ENCODE data around the gene PAPPA2. TPM values are rescaled to one million over a fixed set of nuclear protein-coding genes. Genes with fewer than 3 reads are reported as not detected.

Gene PAPPA2
- total RNA-seq, 4 donors from 2014 or later = 0.55 to 3.3 (median 2.2) TPM; not detected in 1

GRCh38 chr1:176517484-176517883, 54.5 kb downstream of the PAPPA2 start:
- no peak overlapping the region for H3K4me3 ChIP-seq
- no peak for TF ChIP-seq POLR2AphosphoS5 (IDR thresholded peaks at IDR 0.05)
- no peak for TF ChIP-seq EP300 (IDR thresholded peaks at IDR 0.05; ENCODE audit: low read depth)
- no peak for TF ChIP-seq POLR2A (IDR thresholded peaks at IDR 0.05)
- no peak for TF ChIP-seq CTCF (IDR thresholded peaks at IDR 0.05)
- in situ Hi-C loops (cut with MboI; ENCODE audit: low pct_ligation_motif_present in 1 of 4, low pct_unique_long_range_greater_than_20kb in 1 of 4, low sequenced_read_pairs in 3 of 4) = no loop called here
- WGBS, 2 donors (ENCODE audit: low coverage in 1 of 2) = 48 to 71% methylated on average over 2 to 4 of the region's 4 CpGs
- H3K27me3 ChIP-seq = no peaks in the 10 kb centered on the region
- no peaks in the 10 kb centered on the region for H3K9me3 ChIP-seq
- H3K36me3 ChIP-seq = no peaks in the 10 kb centered on the region
- DNase-seq = no peak
- no peak overlapping the region for H3K27ac ChIP-seq
- no peaks in the 10 kb centered on the region for H3K4me1 ChIP-seq
- intact Hi-C loops (cut with DNase I; ENCODE audit: low total_unique reads) = no loop called here

- H3K27me3 ChIP-seq = no peaks in the 10 kb centered on the region
- in situ Hi-C loops (cut with MboI; ENCODE audit: low pct_ligation_motif_present in 1 of 4, low pct_unique_long_range_greater_than_20kb in 1 of 4, low sequenced_read_pairs in 3 of 4) = no loop called here
- no peak for DNase-seq
These were observed 58.2 kb downstream of the PAPPA2 start for GRCh38 chr1:176521211-176521610.

GRCh38 chr1:176522310-176522845, 59.4 kb downstream of the PAPPA2 start:
- 31 to 44% methylated on average over 2 to 3 of the region's 3 CpGs for WGBS, 2 donors (ENCODE audit: low coverage in 1 of 2)

More at GRCh38 chr1:176521211-176521610, 58.2 kb downstream of the PAPPA2 start:
- no peaks in the 10 kb centered on the region for H3K36me3 ChIP-seq
- H3K9me3 ChIP-seq = no peaks in the 10 kb centered on the region
- no peak overlapping the region for H3K4me3 ChIP-seq
- no peak overlapping the region for H3K27ac ChIP-seq
- no peak for TF ChIP-seq EP300 (IDR thresholded peaks at IDR 0.05; ENCODE audit: low read depth)
- no peak for TF ChIP-seq POLR2AphosphoS5 (IDR thresholded peaks at IDR 0.05)
- TF ChIP-seq CTCF (IDR thresholded peaks at IDR 0.05) = no peak
- no peak for TF ChIP-seq POLR2A (IDR thresholded peaks at IDR 0.05)
- intact Hi-C loops (cut with DNase I; ENCODE audit: low total_unique reads) = no loop called here
- H3K4me1 ChIP-seq = no peaks in the 10 kb centered on the region
- WGBS, 2 donors (ENCODE audit: low coverage in 1 of 2) = 75 to 88% methylated on average over 1 of the region's 1 CpG

GRCh38 chr1:176529395-176530090, 66.6 kb downstream of the PAPPA2 start:
- Histone ChIP-seq H3K36me3 (no peaks in the 10 kb centered on the region), H3K4me3 (no peak overlapping the region), H3K4me1 (no peaks in the 10 kb centered on the region), H3K27ac (no peak overlapping the region), H3K9me3 (no peaks in the 10 kb centered on the region), H3K27me3 (no peaks in the 10 kb centered on the region)
- DNase-seq = no peak
- WGBS, 2 donors (ENCODE audit: low coverage in 1 of 2) = 33 to 71% methylated on average over 1 to 7 of the region's 7 CpGs
- in situ Hi-C loops (cut with MboI; ENCODE audit: low pct_ligation_motif_present in 1 of 4, low pct_unique_long_range_greater_than_20kb in 1 of 4, low sequenced_read_pairs in 3 of 4) (no loop called here), intact Hi-C loops (cut with DNase I; ENCODE audit: low total_unique reads) (no loop called here)
- TF ChIP-seq POLR2AphosphoS5 (IDR thresholded peaks at IDR 0.05) (no peak), EP300 (IDR thresholded peaks at IDR 0.05; ENCODE audit: low read depth) (no peak), POLR2A (IDR thresholded peaks at IDR 0.05) (no peak), CTCF (IDR thresholded peaks at IDR 0.05) (no peak)

More at GRCh38 chr1:176522310-176522845, 59.4 kb downstream of the PAPPA2 start:
- Histone ChIP-seq H3K9me3 (no peaks in the 10 kb centered on the region), H3K27me3 (no peaks in the 10 kb centered on the region), H3K36me3 (no peaks in the 10 kb centered on the region), H3K27ac (no peak overlapping the region), H3K4me3 (no peak overlapping the region), H3K4me1 (no peaks in the 10 kb centered on the region)
- DNase-seq = no peak
- intact Hi-C loops (cut with DNase I; ENCODE audit: low total_unique reads) (no loop called here), in situ Hi-C loops (cut with MboI; ENCODE audit: low pct_ligation_motif_present in 1 of 4, low pct_unique_long_range_greater_than_20kb in 1 of 4, low sequenced_read_pairs in 3 of 4) (no loop called here)
- TF ChIP-seq POLR2A (IDR thresholded peaks at IDR 0.05) = no peak
- TF ChIP-seq EP300 (IDR thresholded peaks at IDR 0.05; ENCODE audit: low read depth) = no peak
- no peak for TF ChIP-seq CTCF (IDR thresholded peaks at IDR 0.05)
- no peak for TF ChIP-seq POLR2AphosphoS5 (IDR thresholded peaks at IDR 0.05)

All from transverse colon (tissue), 4 donors.